Spleen (tissue), 11 donors: ENCODE data around the gene CFAP210. TPM values are rescaled to one million over a fixed set of nuclear protein-coding genes. Genes with fewer than 3 reads are reported as not detected.

Experiments used
- DNase-seq: peaks from one replicate; pipeline ENCODE4 v3.0.0-alpha.2; 2020
- H3K27ac ChIP-seq, 8 donors: fragments of 200-600 bp; sonication (generic) in 7 of 8; 1 replicate in 4 of 8; 2 replicates in 4 of 8; pipeline versions ENCODE4 v1.5.0 to v1.8.0; 2016 to 2021; ENCODE audit warnings: inconsistent platforms in 4 of 8, mild to moderate bottlenecking in 4 of 8, moderate library complexity in 1 of 8
- H3K27me3 ChIP-seq, 7 donors: fragments of 200-600 bp; sonication (generic) in 6 of 7; replicated peaks in 1 of 7; 1 replicate in 4 of 7; 2 replicates in 3 of 7; pipeline versions ENCODE4 v1.5.0 to v1.8.0; 2016 to 2021; ENCODE audit warnings: inconsistent platforms in 3 of 7, mild to moderate bottlenecking in 1 of 7
- H3K36me3 ChIP-seq, 6 donors: fragments of 200-600 bp; sonication (generic) in 5 of 6; 1 replicate in 4 of 6; 2 replicates in 2 of 6; pipeline versions ENCODE4 v1.5.0 to v1.8.0; 2016 to 2021; ENCODE audit warnings: inconsistent platforms in 2 of 6
- H3K4me1 ChIP-seq, 6 donors: fragments of 200-600 bp; sonication (generic) in 5 of 6; 1 replicate in 3 of 6; 2 replicates in 3 of 6; pipeline versions ENCODE4 v1.5.0 to v1.8.0; 2016 to 2021; ENCODE audit warnings: inconsistent platforms in 3 of 6
- H3K4me3 ChIP-seq, 8 donors: fragments of 200-600 bp; sonication (generic) in 7 of 8; 1 replicate in 4 of 8; 2 replicates in 4 of 8; pipeline versions ENCODE4 v1.5.0 to v1.8.0; 2016 to 2021; ENCODE audit warnings: inconsistent platforms in 4 of 8, mild to moderate bottlenecking in 4 of 8, moderate library complexity in 2 of 8
- H3K9me3 ChIP-seq, 8 donors: fragments of 200-600 bp; sonication (generic) in 7 of 8; 1 replicate in 4 of 8; 2 replicates in 4 of 8; pipeline versions ENCODE4 v1.5.0 to v1.8.0; 2016 to 2021; ENCODE audit warnings: inconsistent platforms in 4 of 8
- POLR2A ChIP-seq, 3 donors: fragments of 450-650 bp; IDR thresholded peaks; one replicate each; pipeline ENCODE4 v1.5.1; 2017; ENCODE audit warnings: antibody characterized with exemption in 3 of 3, mild to moderate bottlenecking in 1 of 3
- POLR2AphosphoS5 ChIP-seq, 3 donors: sonication (generic); formaldehyde crosslinking; IDR thresholded peaks; one replicate each; pipeline ENCODE4 v1.5.1; 2017; ENCODE audit warnings: antibody characterized with exemption in 3 of 3
- WGBS, 5 donors: extraction: QIAGEN DNeasy Blood & Tissue Kit in 3 of 5; methylation state at CpG; one replicate each; pipeline versions ENCODE4 v1.1.5 to v1.1.7; 2013 to 2018; 5-methylcytosine and 5-hydroxymethylcytosine counted together
- intact Hi-C: fragments of 100-400 bp; cut with DNase I; formaldehyde crosslinking; loops from one replicate; pipeline ENCODE4 v1.15.0; 2023; ENCODE audit warnings: low total_unique reads
- polyA plus RNA-seq, 3 donors: library from polyadenylated mRNA; stranded (reverse); fragments of 200-250 nt; gene quantifications; one replicate each; pipeline ENCODE4 v1.2.1, GENCODE V29; 2013
- total RNA-seq, 7 donors: library from RNA; depleted of rRNA in 3 of 7; stranded (reverse); fragments of >200 nt in 3 of 7; fragmentation: NEBNext Ultra II Directional in 4 of 7; extraction: Animal tissue kit (Norgen Biotek cat#: 25700) in 4 of 7; gene quantifications; one replicate each; pipeline versions ENCODE4 v1.1.0 to v1.2.1, GENCODE V29; 2016 to 2021
- TF ChIP-seq, protein P1 (sequence below), 11 experiments: fragments of 200-600 bp in 7 of 11; fragments of 450-650 bp in 4 of 11; sonication (generic) in 4 of 11; IDR thresholded peaks in 8 of 11; conservative IDR thresholded peaks in 3 of 11; 1 replicate in 7 of 11; 2 replicates in 4 of 11; pipeline versions ENCODE4 v1.4.0 to v1.8.0; 2016 to 2021; ENCODE audit warnings: antibody characterized with exemption in 11 of 11, inconsistent platforms in 4 of 11, mild to moderate bottlenecking in 1 of 11
- donor health status: healthy with polysubstance abuse.
- donor health status: DM: no; HTN: no; CAD: no; lungs with moderate emphysema.
- donor health status: DM: no; HTN: no; CAD: no.
- donor health status: Bipolar disorder and iron deficiency.
- donor health status: healthy.
- donor health status: DM: no; HTN: no; CAD: no.
- donor health status: DM: yes; HTN: yes; CAD: no.

CFAP210 gene
- total and polyA plus RNA-seq, 10 donors: 0.09 to 0.15 TPM; not detected in 8

DNA sequence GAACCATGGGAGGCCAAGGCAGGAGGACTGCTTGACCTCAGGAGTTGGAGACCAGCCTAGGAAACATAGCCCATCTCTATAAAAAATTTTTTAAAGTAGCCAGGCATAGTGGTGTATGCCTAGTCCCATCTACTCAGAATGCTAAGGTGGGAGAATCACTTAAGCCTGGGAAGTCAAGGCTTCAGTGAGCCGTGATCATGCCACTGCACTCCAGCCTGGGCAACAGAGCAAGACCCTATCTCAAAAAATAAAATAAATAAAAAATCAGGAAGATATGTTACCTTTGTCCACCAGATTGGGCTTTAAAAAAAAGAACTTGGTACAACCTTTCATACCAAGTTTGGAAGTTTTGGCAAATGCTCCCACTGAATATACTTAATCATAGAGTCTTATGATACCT is 35.3 kb downstream of the CFAP210 start:
- WGBS, 5 donors: 95 to 100% (median 100%) methylated on average over 1 of the region's 1 CpG
- Histone ChIP-seq H3K4me1 (peaks cover 0 to 7% (median 0%) of the 10 kb centered on the region in 6 donors), H3K27me3 (peaks cover 0 to under 1% (median 0%) of the 10 kb centered on the region in 7 donors), H3K27ac (no peak overlapping the region), H3K4me3 (no peak overlapping the region), H3K9me3 (no peaks in the 10 kb centered on the region), H3K36me3 (no peaks in the 10 kb centered on the region)
- TF ChIP-seq, protein P1, sequence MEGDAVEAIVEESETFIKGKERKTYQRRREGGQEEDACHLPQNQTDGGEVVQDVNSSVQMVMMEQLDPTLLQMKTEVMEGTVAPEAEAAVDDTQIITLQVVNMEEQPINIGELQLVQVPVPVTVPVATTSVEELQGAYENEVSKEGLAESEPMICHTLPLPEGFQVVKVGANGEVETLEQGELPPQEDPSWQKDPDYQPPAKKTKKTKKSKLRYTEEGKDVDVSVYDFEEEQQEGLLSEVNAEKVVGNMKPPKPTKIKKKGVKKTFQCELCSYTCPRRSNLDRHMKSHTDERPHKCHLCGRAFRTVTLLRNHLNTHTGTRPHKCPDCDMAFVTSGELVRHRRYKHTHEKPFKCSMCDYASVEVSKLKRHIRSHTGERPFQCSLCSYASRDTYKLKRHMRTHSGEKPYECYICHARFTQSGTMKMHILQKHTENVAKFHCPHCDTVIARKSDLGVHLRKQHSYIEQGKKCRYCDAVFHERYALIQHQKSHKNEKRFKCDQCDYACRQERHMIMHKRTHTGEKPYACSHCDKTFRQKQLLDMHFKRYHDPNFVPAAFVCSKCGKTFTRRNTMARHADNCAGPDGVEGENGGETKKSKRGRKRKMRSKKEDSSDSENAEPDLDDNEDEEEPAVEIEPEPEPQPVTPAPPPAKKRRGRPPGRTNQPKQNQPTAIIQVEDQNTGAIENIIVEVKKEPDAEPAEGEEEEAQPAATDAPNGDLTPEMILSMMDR (IDR thresholded peaks at IDR 0.05 in 8 of 11, conservative IDR thresholded peaks at IDR 0.05 in 3 of 11): no peak
- TF ChIP-seq POLR2A (IDR thresholded peaks at IDR 0.05): no peak
- no peak for TF ChIP-seq POLR2AphosphoS5 (IDR thresholded peaks at IDR 0.05)
- no peak for DNase-seq
- intact Hi-C loops: no loop called here

DNA sequence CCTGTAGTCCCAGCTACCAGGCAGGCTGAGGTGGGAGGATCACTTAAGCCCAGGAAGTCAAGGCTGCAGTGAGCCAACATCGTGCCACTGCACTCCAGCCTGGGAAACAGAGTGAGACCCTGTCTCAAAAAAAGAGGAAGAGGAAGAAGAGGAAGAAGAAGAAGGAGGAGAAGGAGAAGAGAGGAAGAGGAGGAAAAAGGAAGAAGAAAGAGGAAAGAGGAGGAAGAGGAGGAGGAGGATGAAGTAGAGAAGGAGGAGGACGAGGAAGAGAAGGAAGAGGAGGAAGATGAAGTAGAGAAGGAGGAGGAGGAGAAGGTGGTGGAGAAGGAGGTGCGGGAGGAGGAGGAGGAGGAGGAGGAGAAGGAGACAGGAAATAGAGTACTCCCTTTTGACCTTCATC is 38.0 kb downstream of the CFAP210 start:
- Histone ChIP-seq H3K36me3 (no peaks in the 10 kb centered on the region), H3K27me3 (peaks cover 0 to 15% (median 0%) of the 10 kb centered on the region in 7 donors), H3K4me1 (peaks cover 0 to 7% (median 0%) of the 10 kb centered on the region in 6 donors), H3K4me3 (no peak overlapping the region), H3K27ac (no peak overlapping the region), H3K9me3 (no peaks in the 10 kb centered on the region)
- intact Hi-C loops: no loop called here
- TF ChIP-seq POLR2A (IDR thresholded peaks at IDR 0.05): no peak
- TF ChIP-seq, protein P1 (IDR thresholded peaks at IDR 0.05 in 8 of 11, conservative IDR thresholded peaks at IDR 0.05 in 3 of 11): no peak
- TF ChIP-seq POLR2AphosphoS5 (IDR thresholded peaks at IDR 0.05): no peak
- 54 to 73% (median 61%) methylated on average over 3 of the region's 3 CpGs for WGBS, 5 donors
- DNase-seq: no peak

DNA sequence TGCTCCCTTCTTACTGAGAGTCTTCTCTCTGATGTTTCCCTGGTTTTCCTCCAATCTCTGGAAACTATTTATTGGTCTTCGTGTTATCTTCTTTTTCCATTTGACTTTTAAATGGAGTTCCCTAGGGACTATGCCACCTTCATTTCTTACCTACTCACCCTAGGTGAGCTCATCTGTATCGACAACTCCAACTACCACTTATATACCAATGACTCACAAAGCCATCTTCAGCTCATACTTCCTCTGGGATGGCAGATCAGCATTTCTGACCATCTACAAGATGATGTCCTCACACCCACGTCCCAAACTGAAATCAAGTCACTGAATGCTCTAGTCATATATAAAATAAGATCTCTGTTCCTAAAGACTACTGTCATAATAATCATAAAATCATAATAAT is 40.6 kb downstream of the CFAP210 start:
- Histone ChIP-seq H3K27ac (no peak overlapping the region), H3K36me3 (no peaks in the 10 kb centered on the region), H3K4me3 (no peak overlapping the region), H3K27me3 (peaks cover 0 to 15% (median 0%) of the 10 kb centered on the region in 7 donors), H3K4me1 (no peaks in the 10 kb centered on the region), H3K9me3 (no peaks in the 10 kb centered on the region)
- WGBS, 5 donors: 67 to 87% (median 73%) methylated on average over 3 of the region's 3 CpGs
- intact Hi-C loops: no loop called here
- no peak for DNase-seq
- TF ChIP-seq, protein P1 (IDR thresholded peaks at IDR 0.05 in 8 of 11, conservative IDR thresholded peaks at IDR 0.05 in 3 of 11): no peak
- TF ChIP-seq POLR2AphosphoS5 (IDR thresholded peaks at IDR 0.05) (no peak), POLR2A (IDR thresholded peaks at IDR 0.05) (no peak)

DNA sequence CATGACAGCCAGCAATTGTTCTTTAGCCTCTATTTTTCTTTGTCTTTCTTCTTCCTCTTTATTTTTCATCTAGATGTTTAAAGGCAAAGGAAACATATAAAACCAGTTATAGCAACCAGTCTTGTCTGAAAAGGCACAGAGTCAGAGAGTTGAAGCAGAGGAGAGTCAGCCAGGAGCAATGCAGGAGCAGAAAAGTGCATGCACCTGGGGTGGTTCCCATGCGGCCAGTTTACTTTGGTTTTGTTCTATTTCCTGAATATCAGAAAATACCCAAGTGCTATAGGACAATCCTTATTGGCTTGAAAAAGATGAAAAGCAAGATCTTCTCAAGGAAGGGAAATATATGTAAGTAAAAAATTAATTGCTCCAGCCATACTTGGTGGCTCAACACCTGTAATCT is 44.9 kb downstream of the CFAP210 start:
- DNase-seq: no peak
- peaks cover 0 to 15% (median 0%) of the 10 kb centered on the region in 7 donors for H3K27me3 ChIP-seq
- no peak overlapping the region for H3K27ac ChIP-seq
- H3K4me1 ChIP-seq: no peaks in the 10 kb centered on the region
- WGBS, 5 donors: 70 to 77% (median 71%) methylated on average over 1 of the region's 1 CpG
- no peaks in the 10 kb centered on the region for H3K9me3 ChIP-seq
- intact Hi-C loops: no loop called here
- TF ChIP-seq POLR2A (IDR thresholded peaks at IDR 0.05) (no peak), POLR2AphosphoS5 (IDR thresholded peaks at IDR 0.05) (no peak)
- TF ChIP-seq, protein P1 (IDR thresholded peaks at IDR 0.05 in 8 of 11, conservative IDR thresholded peaks at IDR 0.05 in 3 of 11): no peak
- no peak overlapping the region for H3K4me3 ChIP-seq
- H3K36me3 ChIP-seq: no peaks in the 10 kb centered on the region
